ENCODE results near the gene RBM10. TPM values are rescaled to one million over a fixed set of nuclear protein-coding genes. Genes with fewer than 3 reads are reported as not detected.

RBM10 gene
- total RNA-seq, 1 experiment from 2014 or later, result 47.2 TPM

GRCh38 chrX:47184486-47184885, 39.5 kb downstream of the RBM10 start:
- CTCF ChIA-PET, result no interaction called here
- no peak overlapping the region for H3K27ac Mint-ChIP-seq (ENCODE audit: unreplicated experiment)

GRCh38 chrX:47185241-47185640, 40.2 kb downstream of the RBM10 start:
- intact Hi-C loops (cut with micrococcal nuclease; ENCODE audit: unreplicated experiment), result no loop called here
- CTCF ChIA-PET, result no interaction called here
- peaks cover 27% of the 10 kb centered on the region for H3K36me3 Mint-ChIP-seq (ENCODE audit: insufficient read depth, unreplicated experiment)

More at GRCh38 chrX:47184486-47184885, 39.5 kb downstream of the RBM10 start:
- H3K9me3 Mint-ChIP-seq (ENCODE audit: low read depth, unreplicated experiment), result no peaks in the 10 kb centered on the region
- H3K4me1 Mint-ChIP-seq (ENCODE audit: low read depth, unreplicated experiment), result no peaks in the 10 kb centered on the region
- TF ChIP-seq CTCF (IDR thresholded peaks at IDR 0.05; ENCODE audit: unreplicated experiment), result no peak
- DNase-seq, result no peak
- intact Hi-C loops (cut with micrococcal nuclease; ENCODE audit: unreplicated experiment), result no loop called here
- H3K4me3 Mint-ChIP-seq (ENCODE audit: low read depth, unreplicated experiment), result no peak overlapping the region
- H3K27me3 Mint-ChIP-seq (ENCODE audit: unreplicated experiment), result no peaks in the 10 kb centered on the region
- H3K36me3 Mint-ChIP-seq (ENCODE audit: insufficient read depth, unreplicated experiment), result peaks cover 29% of the 10 kb centered on the region
- no TSS peak for BruUV-seq (replicated peaks)

GRCh38 chrX:47186096-47186740, 41.2 kb downstream of the RBM10 start:
- H3K36me3 Mint-ChIP-seq (ENCODE audit: insufficient read depth, unreplicated experiment), result peaks cover 36% of the 10 kb centered on the region
- no peaks in the 10 kb centered on the region for H3K9me3 Mint-ChIP-seq (ENCODE audit: low read depth, unreplicated experiment)

More at GRCh38 chrX:47185241-47185640, 40.2 kb downstream of the RBM10 start:
- H3K9me3 Mint-ChIP-seq (ENCODE audit: low read depth, unreplicated experiment), result no peaks in the 10 kb centered on the region
- H3K4me3 Mint-ChIP-seq (ENCODE audit: low read depth, unreplicated experiment), result no peak overlapping the region
- DNase-seq, result no peak
- BruUV-seq (replicated peaks), result no TSS peak
- H3K4me1 Mint-ChIP-seq (ENCODE audit: low read depth, unreplicated experiment), result no peaks in the 10 kb centered on the region
- TF ChIP-seq CTCF (IDR thresholded peaks at IDR 0.05; ENCODE audit: unreplicated experiment), result no peak
- no peak overlapping the region for H3K27ac Mint-ChIP-seq (ENCODE audit: unreplicated experiment)
- no peaks in the 10 kb centered on the region for H3K27me3 Mint-ChIP-seq (ENCODE audit: unreplicated experiment)

GRCh38 chrX:47187106-47187677, 42.2 kb downstream of the RBM10 start:
- Mint-ChIP-seq H3K27me3 (ENCODE audit: unreplicated experiment) (no peaks in the 10 kb centered on the region), H3K4me3 (ENCODE audit: low read depth, unreplicated experiment) (no peak overlapping the region), H3K36me3 (ENCODE audit: insufficient read depth, unreplicated experiment) (peaks cover 41% of the 10 kb centered on the region), H3K9me3 (ENCODE audit: low read depth, unreplicated experiment) (no peaks in the 10 kb centered on the region), H3K27ac (ENCODE audit: unreplicated experiment) (no peak overlapping the region), H3K4me1 (ENCODE audit: low read depth, unreplicated experiment) (no peaks in the 10 kb centered on the region)
- intact Hi-C loops (cut with micrococcal nuclease; ENCODE audit: unreplicated experiment), result no loop called here
- CTCF ChIA-PET, result no interaction called here
- no TSS peak for BruUV-seq (replicated peaks)
- no peak for DNase-seq
- no peak for TF ChIP-seq CTCF (IDR thresholded peaks at IDR 0.05; ENCODE audit: unreplicated experiment)

More at GRCh38 chrX:47186096-47186740, 41.2 kb downstream of the RBM10 start:
- BruUV-seq (replicated peaks), result TSS peak; percentile 51
- TF ChIP-seq CTCF (IDR thresholded peaks at IDR 0.05; ENCODE audit: unreplicated experiment), result no peak
- Mint-ChIP-seq H3K4me1 (ENCODE audit: low read depth, unreplicated experiment) (no peaks in the 10 kb centered on the region), H3K27me3 (ENCODE audit: unreplicated experiment) (no peaks in the 10 kb centered on the region), H3K4me3 (ENCODE audit: low read depth, unreplicated experiment) (no peak overlapping the region), H3K27ac (ENCODE audit: unreplicated experiment) (no peak overlapping the region)
- DNase-seq, result no peak
- CTCF ChIA-PET, result no interaction called here
- intact Hi-C loops (cut with micrococcal nuclease; ENCODE audit: unreplicated experiment), result no loop called here

Data from Calu3 (cell line).